GM19238 (cell line): Measurements from ENCODE around the gene GCNT3.

Experiments
- DNase-seq: peaks from one replicate; pipeline ENCODE4 v3.0.0; 2011; ENCODE audit warnings: low spot score; ENCODE audit not compliant: insufficient read length

GCNT3 gene

GRCh38 chr15:59611276-59612260, at the start of gene GCNT3:
Gene GCNT3, plus strand, starts transcription at chr15:59611783. Its CDS starts 6,456 bp downstream, at chr15:59618239.
- DNase-seq: peak; percentile 41

DNA sequence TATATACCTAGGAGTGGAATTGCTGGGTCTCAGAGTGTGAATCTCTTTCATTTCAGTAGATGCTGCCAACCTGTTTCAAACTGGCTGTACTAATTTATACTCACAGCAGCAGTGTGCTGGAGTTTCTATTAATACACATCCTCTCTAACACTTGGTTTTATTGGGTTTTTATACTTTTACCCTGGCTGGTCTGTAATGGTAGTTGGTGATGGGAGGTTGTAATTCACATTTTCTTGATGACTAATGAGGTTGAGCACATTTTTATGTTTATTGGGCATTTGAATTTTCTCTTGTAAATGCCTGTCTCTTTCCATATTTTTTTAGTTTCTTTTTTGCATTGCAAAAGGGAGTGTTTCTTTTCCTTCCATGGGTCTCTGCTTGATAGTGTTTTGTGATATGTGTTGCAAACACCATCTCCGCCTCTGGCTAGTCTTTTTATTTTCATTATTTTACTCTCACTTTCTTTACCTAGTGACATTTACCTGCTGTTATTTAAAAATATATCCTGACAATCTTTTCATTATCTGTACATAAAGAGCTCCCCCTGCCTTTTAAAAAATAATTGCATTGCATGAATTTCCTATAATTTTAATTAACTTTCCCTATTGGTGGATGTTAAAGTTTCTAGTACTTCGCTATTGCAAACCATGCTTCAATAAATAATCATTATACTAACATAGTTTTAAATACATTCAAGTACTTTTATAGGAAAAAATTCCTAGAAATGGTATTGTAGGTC, 49.0 kb upstream of the GCNT3 start:
- DNase-seq: no peak

DNA sequence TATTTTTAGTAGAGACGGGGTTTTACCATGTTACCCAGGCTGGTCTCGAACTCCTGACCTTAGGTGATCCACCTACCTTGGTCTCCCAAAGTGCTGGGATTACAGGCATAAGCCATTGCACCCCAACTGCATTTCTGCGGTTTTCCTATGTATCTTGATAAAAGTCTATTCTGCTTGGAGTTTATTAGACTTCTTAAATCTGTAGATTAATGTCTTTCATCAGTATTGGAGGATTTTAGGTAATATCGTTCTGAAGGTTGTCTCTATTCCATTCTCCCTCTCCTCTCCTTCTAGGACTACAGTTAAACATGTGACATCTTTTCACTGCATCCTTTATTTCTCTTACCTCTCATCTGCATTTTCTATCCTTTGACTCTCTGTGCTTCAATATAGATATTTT, 46.3 kb upstream of the GCNT3 start:
- DNase-seq: no peak

GRCh38 chr15:59567324-59567723, 44.3 kb upstream of the GCNT3 start:
- DNase-seq: no peak

DNA sequence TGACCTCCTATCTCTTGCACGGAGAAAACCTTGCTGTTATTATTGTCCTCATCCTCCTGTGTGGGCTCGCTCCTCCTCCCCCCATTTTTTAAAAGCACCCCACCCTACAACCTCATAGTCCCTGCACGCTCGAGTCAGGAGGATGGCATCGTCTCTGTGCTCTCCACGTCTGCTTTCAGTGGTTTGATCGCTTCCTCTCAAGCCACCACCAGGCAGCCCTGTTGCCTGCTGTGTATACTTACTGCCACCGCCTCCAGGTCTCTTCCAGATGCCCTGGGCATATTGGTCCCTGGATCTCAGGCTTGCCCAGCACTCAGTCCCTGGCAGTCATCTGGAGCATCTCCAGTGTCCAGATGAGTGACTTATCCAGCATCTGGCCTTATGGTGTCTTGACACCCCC, 42.1 kb upstream of the GCNT3 start:
- DNase-seq: no peak

GRCh38 chr15:59570315-59570714, 41.3 kb upstream of the GCNT3 start:
- DNase-seq: no peak

- DNase-seq: no peak
Observed at GRCh38 chr15:59571606-59572005, 40.0 kb upstream of the GCNT3 start.

DNA sequence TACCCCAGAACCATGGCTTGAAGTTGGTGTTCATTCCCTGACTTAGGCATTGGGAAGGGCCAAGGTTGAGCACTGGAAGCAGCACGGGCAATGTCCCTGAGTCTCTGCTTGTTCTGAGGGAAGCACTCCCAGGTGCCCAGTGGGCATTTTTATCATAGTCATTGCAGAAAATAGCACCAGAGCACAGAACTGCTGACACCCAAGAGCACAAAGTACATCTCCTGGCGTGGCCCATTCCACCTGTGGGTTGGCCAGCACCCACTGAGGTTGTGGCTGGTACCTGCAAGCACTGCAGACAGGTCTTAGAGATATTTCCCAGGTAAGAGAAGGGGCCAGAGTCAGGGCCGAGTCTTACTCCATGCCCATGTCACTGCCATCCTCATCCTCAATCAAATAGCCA, 28.5 kb upstream of the GCNT3 start:
- DNase-seq: no peak

GRCh38 chr15:59587085-59587826, 24.3 kb upstream of the GCNT3 start:
- DNase-seq: no peak

- no peak for DNase-seq
Observed at GRCh38 chr15:59590027-59590426, 21.6 kb upstream of the GCNT3 start.

GRCh38 chr15:59591356-59591755, 20.2 kb upstream of the GCNT3 start:
- no peak for DNase-seq

GRCh38 chr15:59594493-59594942, 17.1 kb upstream of the GCNT3 start:
- no peak for DNase-seq

GRCh38 chr15:59594991-59595390, 16.6 kb upstream of the GCNT3 start:
- no peak for DNase-seq

DNA sequence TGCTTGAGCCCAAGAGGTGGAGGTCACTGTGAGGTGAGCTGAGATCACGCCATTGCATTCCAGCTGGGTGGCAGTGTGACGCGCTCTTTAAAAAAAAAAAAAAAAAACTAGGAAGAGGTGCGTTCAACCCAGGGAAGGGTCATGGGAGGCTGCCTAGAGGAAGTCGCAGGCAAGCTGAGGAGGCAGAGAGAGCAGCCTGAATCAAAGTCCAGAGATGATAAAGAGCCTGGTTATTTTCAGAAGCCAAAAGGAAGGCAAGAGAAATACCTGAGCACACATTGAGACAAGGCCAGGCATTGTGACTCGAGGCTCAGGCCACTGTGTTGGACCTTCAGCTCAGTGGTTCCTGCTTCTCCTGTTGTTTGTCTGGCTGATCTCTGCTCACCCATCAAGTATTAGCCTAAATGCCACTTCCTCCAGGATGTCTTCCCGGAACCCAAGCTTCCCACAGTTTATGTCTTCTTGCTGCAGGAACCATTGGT, 16.1 kb upstream of the GCNT3 start:
- DNase-seq: no peak

DNA sequence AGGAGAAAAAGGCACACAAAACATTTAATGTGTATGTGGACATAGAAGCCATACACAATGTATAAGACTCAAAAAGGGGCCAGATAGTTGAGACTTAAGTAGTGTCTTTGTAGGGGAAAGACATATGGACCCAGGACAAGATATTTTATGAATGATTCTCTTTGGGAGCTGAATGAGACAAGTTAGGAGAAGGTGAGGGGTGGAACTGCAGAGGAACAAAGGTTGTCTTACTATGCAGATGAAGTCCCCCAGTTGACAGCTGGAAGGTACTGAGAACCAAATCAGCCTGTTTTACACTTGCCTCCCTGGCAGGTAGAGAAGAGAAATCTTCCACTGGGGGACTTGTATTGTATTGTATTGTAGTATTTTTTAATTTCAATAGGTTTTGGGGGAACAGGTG, 14.9 kb upstream of the GCNT3 start:
- no peak for DNase-seq

- no peak for DNase-seq
Observed at GRCh38 chr15:59598461-59598860, 13.1 kb upstream of the GCNT3 start.

GRCh38 chr15:59605994-59606393, 5.6 kb upstream of the GCNT3 start:
- DNase-seq: no peak

GRCh38 chr15:59609730-59610712, 1.6 kb upstream of the GCNT3 start:
- DNase-seq: no peak

GRCh38 chr15:59614153-59614552, 2.6 kb downstream of the GCNT3 start:
- no peak for DNase-seq

DNA sequence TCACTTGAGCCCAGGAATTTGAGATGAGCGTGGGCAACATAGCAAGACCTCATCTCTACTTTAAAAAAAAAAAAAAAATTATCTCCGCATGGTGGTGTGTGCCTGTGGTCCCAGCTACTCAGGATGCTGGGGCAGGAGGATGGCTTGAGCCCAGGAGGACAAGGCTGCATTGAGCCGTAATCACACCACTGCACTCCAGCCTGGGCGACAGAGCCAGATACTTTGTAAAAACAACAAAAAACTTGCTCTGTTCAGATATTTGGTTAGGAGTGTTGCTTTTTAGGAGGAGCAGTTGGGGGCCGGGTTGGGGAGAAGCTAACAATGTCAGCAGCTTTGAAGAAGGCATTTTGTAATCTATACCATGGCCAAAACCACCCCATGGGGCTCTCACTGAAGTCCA, 4.1 kb downstream of the GCNT3 start:
- DNase-seq: no peak
